ENCODE measurements around the gene ME3.

ME3 gene

GRCh38 chr11:86473991-86474833 lies 198.2 kb downstream of the ME3 start:
- H3K36me3 ChIP-seq (ENCODE audit: control insufficient read depth in 4 of 4, insufficient read depth in 4 of 4, low read length in 3 of 4), result peaks cover 0 to 9% (median 0%) of the 10 kb centered on the region in 4 experiments
- CTCF ChIA-PET, result interaction anchor here (0.6 kb wide), 1 partner anchor 347 kb away, joined by 3 read pairs; no protein-coding TSS in a partner anchor
- no peak overlapping the region for H3K27ac ChIP-seq (ENCODE audit: insufficient read depth in 1 of 2, low read depth in 1 of 2, low read length in 2 of 2, poor library complexity in 1 of 2, severe bottlenecking in 2 of 2)
- WGBS (ENCODE audit: insufficient coverage), result 98% methylated on average over 10 of the region's 10 CpGs
- no peak for DNase-seq
- H3K4me3 ChIP-seq (ENCODE audit: control insufficient read depth in 1 of 7, extremely low read depth in 1 of 7, insufficient read depth in 4 of 7, low read depth in 2 of 7, low read length in 6 of 7), result no peak overlapping the region
- H3K27me3 ChIP-seq (replicated peaks in 2 of 5; ENCODE audit: control insufficient read depth in 4 of 5, insufficient read depth in 5 of 5, low read length in 4 of 5), result no peaks in the 10 kb centered on the region
- H3K9me3 ChIP-seq (ENCODE audit: control extremely low read depth in 1 of 5, control insufficient read depth in 4 of 5, insufficient read depth in 2 of 5, low read depth in 1 of 5, low read length in 4 of 5), result no peaks in the 10 kb centered on the region
- POLR2A ChIA-PET, result no interaction called here
- H3K4me1 ChIP-seq (ENCODE audit: control extremely low read depth in 1 of 4, control insufficient read depth in 4 of 4, insufficient read depth in 4 of 4, low read length in 3 of 4), result no peaks in the 10 kb centered on the region

DNA sequence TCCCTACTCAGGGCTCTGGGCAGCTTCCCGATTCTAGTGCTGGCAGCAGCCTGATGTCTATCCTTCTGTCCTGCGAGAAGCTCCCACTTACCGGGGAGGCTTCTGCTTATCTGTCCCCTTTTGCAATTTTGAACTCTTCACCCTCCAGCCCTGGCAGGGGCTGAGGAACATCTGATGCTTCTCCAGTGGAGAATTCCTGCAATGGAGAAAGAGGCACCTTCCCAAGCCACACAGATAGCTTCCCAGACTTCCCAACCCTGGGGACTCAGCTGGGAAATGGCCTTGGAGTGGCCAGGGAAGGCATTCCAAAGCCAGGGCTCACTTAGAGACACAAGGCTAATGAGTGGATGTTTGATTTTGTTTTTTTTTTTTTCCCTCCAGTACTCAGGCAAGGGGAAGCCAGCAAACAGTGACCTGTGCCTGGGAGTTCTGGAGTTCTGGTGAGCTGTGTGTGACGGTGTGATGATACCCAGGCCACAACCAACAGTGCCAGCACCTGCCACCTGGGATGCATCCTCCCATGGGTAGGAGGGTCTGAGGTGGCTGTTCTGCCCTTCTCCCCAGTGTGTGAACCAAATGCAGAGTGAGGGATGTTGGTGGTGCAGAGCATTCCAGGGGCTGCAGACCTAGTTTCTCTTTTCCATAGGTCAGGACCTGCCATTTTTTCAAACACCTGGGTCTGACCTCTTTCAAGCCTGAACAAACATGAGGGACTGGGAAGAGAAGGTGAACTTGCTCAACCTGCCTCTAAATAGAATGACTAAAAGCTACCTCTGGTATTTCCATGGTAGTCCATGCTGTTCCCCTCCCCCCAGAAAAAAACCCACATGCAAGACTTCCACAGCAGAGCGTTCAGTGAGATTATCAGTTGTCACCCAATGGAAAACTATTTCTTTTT lies 202.7 kb downstream of the ME3 start:
- H3K4me1 ChIP-seq (ENCODE audit: control extremely low read depth in 1 of 4, control insufficient read depth in 4 of 4, insufficient read depth in 4 of 4, low read length in 3 of 4), result no peaks in the 10 kb centered on the region
- no peak overlapping the region for H3K4me3 ChIP-seq (ENCODE audit: control insufficient read depth in 1 of 7, extremely low read depth in 1 of 7, insufficient read depth in 4 of 7, low read depth in 2 of 7, low read length in 6 of 7)
- 97% methylated on average over 4 of the region's 5 CpGs for WGBS (ENCODE audit: insufficient coverage)
- H3K27me3 ChIP-seq (replicated peaks in 2 of 5; ENCODE audit: control insufficient read depth in 4 of 5, insufficient read depth in 5 of 5, low read length in 4 of 5), result no peaks in the 10 kb centered on the region
- no peak for DNase-seq
- POLR2A ChIA-PET, result no interaction called here
- CTCF ChIA-PET, result interaction anchor here (0.9 to 2.9 kb wide), 4 partner anchors 10 to 15 kb away, joined by 3 to 14 read pairs (median 7); no protein-coding TSS in a partner anchor
- no peak overlapping the region for H3K27ac ChIP-seq (ENCODE audit: insufficient read depth in 1 of 2, low read depth in 1 of 2, low read length in 2 of 2, poor library complexity in 1 of 2, severe bottlenecking in 2 of 2)
- H3K9me3 ChIP-seq (ENCODE audit: control extremely low read depth in 1 of 5, control insufficient read depth in 4 of 5, insufficient read depth in 2 of 5, low read depth in 1 of 5, low read length in 4 of 5), result no peaks in the 10 kb centered on the region
- peaks cover 0 to 12% (median 2%) of the 10 kb centered on the region in 4 experiments for H3K36me3 ChIP-seq (ENCODE audit: control insufficient read depth in 4 of 4, insufficient read depth in 4 of 4, low read length in 3 of 4)

DNA sequence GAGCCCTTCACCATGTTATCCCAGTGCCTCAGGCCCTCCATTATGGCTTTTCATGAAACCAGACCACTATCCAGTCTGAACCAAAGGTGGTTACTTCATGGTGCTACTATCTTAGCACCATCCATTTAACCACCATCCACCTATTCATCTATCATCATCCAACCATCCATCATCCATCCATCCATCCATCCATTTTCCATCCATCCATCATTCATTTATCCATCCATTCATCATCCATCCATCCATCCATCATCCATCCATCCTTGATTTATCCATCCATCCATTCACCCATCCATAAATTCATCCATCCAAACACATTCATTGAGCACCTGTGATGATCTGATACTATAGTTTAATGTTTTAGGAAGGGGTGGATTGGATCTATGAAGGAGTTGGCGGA lies 204.2 kb downstream of the ME3 start:
- Histone ChIP-seq H3K4me1 (ENCODE audit: control extremely low read depth in 1 of 4, control insufficient read depth in 4 of 4, insufficient read depth in 4 of 4, low read length in 3 of 4) (no peaks in the 10 kb centered on the region), H3K27me3 (replicated peaks in 2 of 5; ENCODE audit: control insufficient read depth in 4 of 5, insufficient read depth in 5 of 5, low read length in 4 of 5) (no peaks in the 10 kb centered on the region), H3K9me3 (ENCODE audit: control extremely low read depth in 1 of 5, control insufficient read depth in 4 of 5, insufficient read depth in 2 of 5, low read depth in 1 of 5, low read length in 4 of 5) (no peaks in the 10 kb centered on the region), H3K4me3 (ENCODE audit: control insufficient read depth in 1 of 7, extremely low read depth in 1 of 7, insufficient read depth in 4 of 7, low read depth in 2 of 7, low read length in 6 of 7) (no peak overlapping the region), H3K27ac (ENCODE audit: insufficient read depth in 1 of 2, low read depth in 1 of 2, low read length in 2 of 2, poor library complexity in 1 of 2, severe bottlenecking in 2 of 2) (no peak overlapping the region), H3K36me3 (ENCODE audit: control insufficient read depth in 4 of 4, insufficient read depth in 4 of 4, low read length in 3 of 4) (peaks cover 0 to 18% (median 3%) of the 10 kb centered on the region in 4 experiments)
- no peak for DNase-seq
- CTCF ChIA-PET, result interaction anchor here (1.0 to 2.9 kb wide), 2 partner anchors 13 to 16 kb away, joined by 3 to 14 read pairs; no protein-coding TSS in a partner anchor
- POLR2A ChIA-PET, result no interaction called here
- WGBS (ENCODE audit: insufficient coverage), result no CpG with 5 or more reads among the region's 1 CpG

- no peaks in the 10 kb centered on the region for H3K4me1 ChIP-seq (ENCODE audit: control extremely low read depth in 1 of 4, control insufficient read depth in 4 of 4, insufficient read depth in 4 of 4, low read length in 3 of 4)
- H3K36me3 ChIP-seq (ENCODE audit: control insufficient read depth in 4 of 4, insufficient read depth in 4 of 4, low read length in 3 of 4), result peaks cover 0 to 25% (median 4%) of the 10 kb centered on the region in 4 experiments
- ChIA-PET POLR2A (no interaction called here), CTCF (interaction anchor here (1.6 kb wide), 1 partner anchor 9 kb away, joined by 6 read pairs; no protein-coding TSS in a partner anchor)
- no peak for DNase-seq
- no peaks in the 10 kb centered on the region for H3K27me3 ChIP-seq (replicated peaks in 2 of 5; ENCODE audit: control insufficient read depth in 4 of 5, insufficient read depth in 5 of 5, low read length in 4 of 5)
- H3K27ac ChIP-seq (ENCODE audit: insufficient read depth in 1 of 2, low read depth in 1 of 2, low read length in 2 of 2, poor library complexity in 1 of 2, severe bottlenecking in 2 of 2), result no peak overlapping the region
- H3K4me3 ChIP-seq (ENCODE audit: control insufficient read depth in 1 of 7, extremely low read depth in 1 of 7, insufficient read depth in 4 of 7, low read depth in 2 of 7, low read length in 6 of 7), result no peak overlapping the region
- H3K9me3 ChIP-seq (ENCODE audit: control extremely low read depth in 1 of 5, control insufficient read depth in 4 of 5, insufficient read depth in 2 of 5, low read depth in 1 of 5, low read length in 4 of 5), result no peaks in the 10 kb centered on the region
- WGBS (ENCODE audit: insufficient coverage), result 98% methylated on average over 4 of the region's 5 CpGs
Observed at GRCh38 chr11:86464509-86465221, 207.8 kb downstream of the ME3 start.

DNA sequence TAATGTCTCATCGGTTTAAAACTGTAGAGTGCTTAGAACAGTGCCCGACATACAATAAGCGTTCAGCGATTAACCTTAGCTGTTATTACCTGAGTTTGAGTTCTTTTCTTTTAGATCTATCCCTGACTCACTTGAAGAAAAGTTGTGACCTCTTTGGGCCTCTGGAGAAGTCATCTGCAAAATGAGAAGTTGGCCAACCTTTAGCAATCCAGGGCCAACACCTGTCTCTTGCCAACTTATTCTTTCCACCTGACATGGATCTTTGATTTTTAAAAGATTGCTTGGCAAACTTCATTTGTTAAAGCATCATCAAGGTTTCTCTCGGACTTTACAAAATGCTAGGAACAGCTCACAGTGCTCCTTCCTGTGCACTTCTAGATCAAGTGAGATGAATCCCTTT lies 208.5 kb downstream of the ME3 start:
- Histone ChIP-seq H3K4me3 (ENCODE audit: control insufficient read depth in 1 of 7, extremely low read depth in 1 of 7, insufficient read depth in 4 of 7, low read depth in 2 of 7, low read length in 6 of 7) (no peak overlapping the region), H3K27ac (ENCODE audit: insufficient read depth in 1 of 2, low read depth in 1 of 2, low read length in 2 of 2, poor library complexity in 1 of 2, severe bottlenecking in 2 of 2) (no peak overlapping the region), H3K9me3 (ENCODE audit: control extremely low read depth in 1 of 5, control insufficient read depth in 4 of 5, insufficient read depth in 2 of 5, low read depth in 1 of 5, low read length in 4 of 5) (no peaks in the 10 kb centered on the region), H3K27me3 (replicated peaks in 2 of 5; ENCODE audit: control insufficient read depth in 4 of 5, insufficient read depth in 5 of 5, low read length in 4 of 5) (no peaks in the 10 kb centered on the region), H3K36me3 (ENCODE audit: control insufficient read depth in 4 of 4, insufficient read depth in 4 of 4, low read length in 3 of 4) (peaks cover 0 to 24% (median 4%) of the 10 kb centered on the region in 4 experiments), H3K4me1 (ENCODE audit: control extremely low read depth in 1 of 4, control insufficient read depth in 4 of 4, insufficient read depth in 4 of 4, low read length in 3 of 4) (no peaks in the 10 kb centered on the region)
- WGBS (ENCODE audit: insufficient coverage), result 97% methylated on average over 5 of the region's 5 CpGs
- ChIA-PET POLR2A (no interaction called here), CTCF (no interaction called here)
- no peak for DNase-seq

GRCh38 chr11:86463120-86463519 lies 209.3 kb downstream of the ME3 start:
- Histone ChIP-seq H3K9me3 (ENCODE audit: control extremely low read depth in 1 of 5, control insufficient read depth in 4 of 5, insufficient read depth in 2 of 5, low read depth in 1 of 5, low read length in 4 of 5) (no peaks in the 10 kb centered on the region), H3K36me3 (ENCODE audit: control insufficient read depth in 4 of 4, insufficient read depth in 4 of 4, low read length in 3 of 4) (peaks cover 0 to 24% (median 4%) of the 10 kb centered on the region in 4 experiments), H3K4me1 (ENCODE audit: control extremely low read depth in 1 of 4, control insufficient read depth in 4 of 4, insufficient read depth in 4 of 4, low read length in 3 of 4) (no peaks in the 10 kb centered on the region), H3K4me3 (ENCODE audit: control insufficient read depth in 1 of 7, extremely low read depth in 1 of 7, insufficient read depth in 4 of 7, low read depth in 2 of 7, low read length in 6 of 7) (no peak overlapping the region), H3K27ac (ENCODE audit: insufficient read depth in 1 of 2, low read depth in 1 of 2, low read length in 2 of 2, poor library complexity in 1 of 2, severe bottlenecking in 2 of 2) (no peak overlapping the region), H3K27me3 (replicated peaks in 2 of 5; ENCODE audit: control insufficient read depth in 4 of 5, insufficient read depth in 5 of 5, low read length in 4 of 5) (no peaks in the 10 kb centered on the region)
- CTCF ChIA-PET, result interaction anchor here (1.2 to 1.7 kb wide), 2 partner anchors 75 to 355 kb away, joined by 4 to 5 read pairs; no protein-coding TSS in a partner anchor
- 98% methylated on average over 6 of the region's 7 CpGs for WGBS (ENCODE audit: insufficient coverage)
- POLR2A ChIA-PET, result no interaction called here
- no peak for DNase-seq

Data from common myeloid progenitor, CD34-positive (primary cell).